Middle frontal gyrus (tissue), 1 donor: ENCODE data around the gene GFPT2.
"Not testable (repeated sequence)": the region's sequence is repeated elsewhere in the genome, so short reads cannot be mapped to it uniquely, and the experiment has no call there.

Experiments
- DNase-seq: peaks from one replicate; pipeline ENCODE4 v3.0.0-alpha.2; 2015; ENCODE audit warnings: low spot score; ENCODE audit errors: extremely low spot score

The GFPT2 gene

GRCh38 chr5:180311216-180311615 lies 41.9 kb downstream of the GFPT2 start:
- DNase-seq: no peak

- DNase-seq: no peak
Observed at GRCh38 chr5:180306796-180307195, 46.3 kb downstream of the GFPT2 start.

- no peak for DNase-seq
Observed at GRCh38 chr5:180305481-180305880, 47.7 kb downstream of the GFPT2 start.

- DNase-seq: no peak
Observed at GRCh38 chr5:180304431-180305375, 48.4 kb downstream of the GFPT2 start.

- DNase-seq: no peak
Observed at GRCh38 chr5:180304016-180304292, 49.2 kb downstream of the GFPT2 start.

- no peak for DNase-seq
Observed at GRCh38 chr5:180303226-180304015, 49.7 kb downstream of the GFPT2 start.

- no peak for DNase-seq
Observed at GRCh38 chr5:180302256-180302655, 50.9 kb downstream of the GFPT2 start.

- DNase-seq: no peak
Observed at GRCh38 chr5:180301253-180301652, 51.9 kb downstream of the GFPT2 start.

- no peak for DNase-seq
Observed at GRCh38 chr5:180299526-180299925, 53.6 kb downstream of the GFPT2 start.

GRCh38 chr5:180299014-180299413 lies 54.1 kb downstream of the GFPT2 start:
- DNase-seq: not testable (repeated sequence)

GRCh38 chr5:180297587-180298282 lies 55.4 kb downstream of the GFPT2 start:
- DNase-seq: no peak

GRCh38 chr5:180296771-180297170 lies 56.4 kb downstream of the GFPT2 start:
- no peak for DNase-seq

- no peak for DNase-seq
Observed at GRCh38 chr5:180294913-180295555, 58.1 kb downstream of the GFPT2 start.

- no peak for DNase-seq
Observed at GRCh38 chr5:180294411-180294810, 58.7 kb downstream of the GFPT2 start.

GRCh38 chr5:180291943-180292831 lies 60.9 kb downstream of the GFPT2 start, which contains the start of gene MAPK9:
TSS of gene MAPK9 (minus strand) at chr5:180292083. CDS start at chr5:180280561, 11,522 bp downstream.
- peak; percentile 88 for DNase-seq

- no peak for DNase-seq
Observed at GRCh38 chr5:180291234-180291940, 61.7 kb downstream of the GFPT2 start.

- DNase-seq: no peak
Observed at GRCh38 chr5:180290568-180291233, 62.4 kb downstream of the GFPT2 start.

GRCh38 chr5:180289966-180290365 lies 63.2 kb downstream of the GFPT2 start:
- DNase-seq: no peak

GRCh38 chr5:180289433-180289832 lies 63.7 kb downstream of the GFPT2 start:
- DNase-seq: no peak
